ENCODE results near the gene ANKRD49.

DNA sequence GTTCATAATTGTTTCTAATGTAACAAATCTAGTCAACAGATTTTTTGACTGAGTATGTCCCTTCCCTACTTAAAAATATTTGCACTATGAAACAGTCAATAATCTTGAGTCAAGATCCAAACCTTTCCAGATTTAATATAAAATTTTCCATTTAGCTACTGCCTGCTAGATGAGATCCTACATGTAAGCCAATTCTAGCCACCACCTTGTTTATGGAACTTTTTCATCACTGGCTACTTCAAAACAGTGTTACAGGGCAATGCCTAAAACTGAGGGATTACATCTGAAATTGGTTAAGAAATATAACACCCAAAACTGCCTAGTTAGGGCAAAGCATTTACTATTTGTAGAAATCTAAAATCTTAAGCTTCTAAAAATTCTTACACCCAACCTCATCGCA, 39.4 kb downstream of the ANKRD49 start:
- TF ChIP-seq, protein P1, sequence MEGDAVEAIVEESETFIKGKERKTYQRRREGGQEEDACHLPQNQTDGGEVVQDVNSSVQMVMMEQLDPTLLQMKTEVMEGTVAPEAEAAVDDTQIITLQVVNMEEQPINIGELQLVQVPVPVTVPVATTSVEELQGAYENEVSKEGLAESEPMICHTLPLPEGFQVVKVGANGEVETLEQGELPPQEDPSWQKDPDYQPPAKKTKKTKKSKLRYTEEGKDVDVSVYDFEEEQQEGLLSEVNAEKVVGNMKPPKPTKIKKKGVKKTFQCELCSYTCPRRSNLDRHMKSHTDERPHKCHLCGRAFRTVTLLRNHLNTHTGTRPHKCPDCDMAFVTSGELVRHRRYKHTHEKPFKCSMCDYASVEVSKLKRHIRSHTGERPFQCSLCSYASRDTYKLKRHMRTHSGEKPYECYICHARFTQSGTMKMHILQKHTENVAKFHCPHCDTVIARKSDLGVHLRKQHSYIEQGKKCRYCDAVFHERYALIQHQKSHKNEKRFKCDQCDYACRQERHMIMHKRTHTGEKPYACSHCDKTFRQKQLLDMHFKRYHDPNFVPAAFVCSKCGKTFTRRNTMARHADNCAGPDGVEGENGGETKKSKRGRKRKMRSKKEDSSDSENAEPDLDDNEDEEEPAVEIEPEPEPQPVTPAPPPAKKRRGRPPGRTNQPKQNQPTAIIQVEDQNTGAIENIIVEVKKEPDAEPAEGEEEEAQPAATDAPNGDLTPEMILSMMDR (IDR thresholded peaks at IDR 0.05; ENCODE audit: low read depth, low read length) = no peak
- TF ChIP-seq POLR2A (IDR thresholded peaks at IDR 0.05; ENCODE audit: extremely low read depth, insufficient read length) = no peak
- TF ChIP-seq MYC (IDR thresholded peaks at IDR 0.05; ENCODE audit: low read depth, low read length) = no peak
- TF ChIP-seq, protein P2, sequence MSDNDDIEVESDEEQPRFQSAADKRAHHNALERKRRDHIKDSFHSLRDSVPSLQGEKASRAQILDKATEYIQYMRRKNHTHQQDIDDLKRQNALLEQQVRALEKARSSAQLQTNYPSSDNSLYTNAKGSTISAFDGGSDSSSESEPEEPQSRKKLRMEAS (IDR thresholded peaks at IDR 0.05; ENCODE audit: low read depth, low read length) = no peak
